ENCODE results near the gene MIEF2.

The MIEF2 gene

DNA sequence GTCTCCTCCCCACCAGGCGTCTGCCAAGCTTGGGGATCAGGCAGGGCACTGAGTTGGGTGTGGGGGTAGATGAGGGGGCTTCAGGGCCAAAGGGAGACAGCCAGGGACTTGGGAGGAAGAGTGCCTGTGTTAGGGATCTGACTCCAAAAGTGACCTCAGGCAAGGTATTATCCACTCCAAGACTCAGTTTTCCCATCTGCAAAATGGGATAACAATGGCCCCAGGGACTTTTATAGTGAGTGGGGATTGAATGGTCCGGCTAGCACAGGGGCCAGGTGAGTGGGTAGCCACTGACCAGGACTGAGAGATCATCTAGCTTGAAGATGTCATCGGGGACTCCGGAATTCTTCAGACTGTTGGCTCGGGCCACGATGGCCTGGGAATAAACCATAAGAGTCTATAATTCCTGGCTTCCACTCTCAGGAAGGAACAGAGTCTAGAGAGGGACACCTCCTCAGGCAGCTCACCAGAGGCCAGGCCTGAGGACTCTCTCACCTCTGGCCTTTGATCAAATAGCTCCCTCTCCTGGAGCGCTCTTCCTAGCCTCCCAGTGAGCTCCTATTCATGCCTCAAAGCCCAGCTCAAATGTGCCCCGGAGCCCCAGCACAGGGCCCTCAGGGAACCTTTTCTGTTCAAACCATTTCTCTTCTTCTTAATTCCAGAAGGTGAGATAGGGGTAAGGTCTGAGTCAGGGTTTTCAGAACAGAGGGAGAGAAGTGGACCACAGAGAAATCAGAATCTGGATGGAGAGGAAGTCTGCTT lies 5.4 kb upstream of the MIEF2 start:
- no peak for DNase-seq (ENCODE audit: low spot score in 2 of 2)
- H3K4me3 ChIP-seq: no peak overlapping the region
- H3K36me3 ChIP-seq (replicated peaks): peaks cover 54% of the 10 kb centered on the region
- no peaks in the 10 kb centered on the region for H3K27me3 ChIP-seq (ENCODE audit: low read depth)
- no peaks in the 10 kb centered on the region for H3K9me3 ChIP-seq
- peaks cover 19% of the 10 kb centered on the region for H3K4me1 ChIP-seq
- in situ Hi-C loops (cut with MboI; ENCODE audit: low sequenced_read_pairs): no loop called here

DNA sequence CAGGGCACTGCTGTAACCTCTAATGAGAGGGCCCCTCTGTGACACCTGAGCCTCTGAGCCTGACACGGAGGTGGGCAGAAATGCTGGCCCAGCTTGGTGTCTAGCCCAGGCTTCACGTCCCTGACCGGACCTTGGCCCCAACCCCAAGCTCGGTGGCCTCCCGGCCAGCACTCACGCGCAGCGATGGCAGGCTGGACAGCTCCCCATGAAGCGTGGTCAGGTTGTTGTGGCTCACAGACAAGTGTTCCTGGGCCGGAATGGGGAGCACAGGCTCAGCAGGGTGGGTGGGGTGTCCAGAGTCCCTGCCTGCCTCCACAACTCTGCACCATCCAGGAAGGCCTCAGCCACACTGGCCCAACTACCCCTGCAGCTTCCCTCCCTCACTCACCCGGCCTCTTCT lies 4.1 kb upstream of the MIEF2 start:
- Histone ChIP-seq H3K4me1 (peaks cover 22% of the 10 kb centered on the region), H3K9me3 (no peaks in the 10 kb centered on the region), H3K4me3 (no peak overlapping the region), H3K36me3 (replicated peaks) (peaks cover 44% of the 10 kb centered on the region), H3K27me3 (ENCODE audit: low read depth) (no peaks in the 10 kb centered on the region)
- in situ Hi-C loops (cut with MboI; ENCODE audit: low sequenced_read_pairs): no loop called here
- DNase-seq (ENCODE audit: low spot score in 2 of 2): no peak

DNA sequence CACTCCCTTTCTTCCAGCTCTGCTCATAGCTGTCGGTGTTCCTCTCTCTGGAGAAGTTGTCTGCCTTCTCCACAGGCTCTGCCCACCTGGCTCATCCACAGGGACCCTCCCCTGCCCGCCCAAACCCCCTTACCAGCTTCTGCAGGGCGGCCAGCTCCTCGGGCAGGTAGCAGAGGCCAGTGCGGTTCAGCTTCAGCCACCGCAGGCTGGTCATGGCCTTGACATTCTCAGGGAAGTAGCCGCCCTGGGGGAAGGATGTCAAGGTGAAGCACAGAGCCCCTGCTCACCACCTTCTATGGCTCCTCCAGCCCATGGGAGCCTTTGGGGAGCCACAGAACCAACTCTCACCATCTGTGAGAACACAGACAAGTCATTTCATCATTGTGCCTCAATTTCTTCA lies 3.7 kb upstream of the MIEF2 start:
- in situ Hi-C loops (cut with MboI; ENCODE audit: low sequenced_read_pairs): no loop called here
- Histone ChIP-seq H3K4me3 (no peak overlapping the region), H3K9me3 (no peaks in the 10 kb centered on the region), H3K4me1 (peaks cover 25% of the 10 kb centered on the region), H3K36me3 (replicated peaks) (peaks cover 40% of the 10 kb centered on the region), H3K27me3 (ENCODE audit: low read depth) (no peaks in the 10 kb centered on the region)
- no peak for DNase-seq (ENCODE audit: low spot score in 2 of 2)

DNA sequence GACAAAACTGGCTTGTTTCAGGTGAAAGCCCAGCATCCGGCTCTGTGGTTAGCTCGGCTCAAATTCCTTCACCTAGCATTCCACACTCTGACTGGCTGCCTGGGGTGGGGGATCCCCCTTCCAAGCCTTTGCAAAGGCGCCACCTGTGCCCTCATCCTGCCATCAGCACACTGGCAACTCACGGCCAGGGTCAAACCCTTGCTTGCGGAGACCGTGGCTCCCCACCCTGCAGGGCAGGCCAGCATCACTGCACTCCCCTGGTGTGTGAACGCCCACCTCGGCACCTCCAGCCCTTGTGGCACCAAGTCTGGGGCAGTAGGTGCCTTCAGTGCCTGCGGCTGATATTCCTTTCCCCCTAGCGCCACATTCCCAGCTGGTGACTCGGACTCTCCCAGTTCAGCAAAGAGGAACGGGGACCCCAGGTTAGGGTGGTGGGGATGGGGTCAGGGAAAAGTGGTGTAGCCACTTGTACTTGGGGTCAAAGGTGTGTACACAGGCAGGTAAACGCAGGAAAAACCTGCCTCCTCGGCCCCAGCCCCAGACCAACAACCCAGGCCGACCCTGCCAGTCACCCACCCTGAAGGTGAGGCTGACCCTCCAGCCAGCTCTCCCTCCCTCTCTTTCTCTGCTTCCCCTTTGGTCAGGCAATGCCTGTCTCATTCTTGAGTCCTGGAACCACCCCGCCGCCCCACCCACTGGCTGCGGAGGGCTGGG lies 3.0 kb upstream of the MIEF2 start:
- peak in 1 of 2 experiments; percentile 71 for DNase-seq (ENCODE audit: low spot score in 2 of 2)
- H3K27me3 ChIP-seq (ENCODE audit: low read depth): no peaks in the 10 kb centered on the region
- peaks cover 25% of the 10 kb centered on the region for H3K4me1 ChIP-seq
- in situ Hi-C loops (cut with MboI; ENCODE audit: low sequenced_read_pairs): no loop called here
- no peaks in the 10 kb centered on the region for H3K9me3 ChIP-seq
- peaks cover 34% of the 10 kb centered on the region for H3K36me3 ChIP-seq (replicated peaks)
- H3K4me3 ChIP-seq: peak overlapping the region; percentile 88

DNA sequence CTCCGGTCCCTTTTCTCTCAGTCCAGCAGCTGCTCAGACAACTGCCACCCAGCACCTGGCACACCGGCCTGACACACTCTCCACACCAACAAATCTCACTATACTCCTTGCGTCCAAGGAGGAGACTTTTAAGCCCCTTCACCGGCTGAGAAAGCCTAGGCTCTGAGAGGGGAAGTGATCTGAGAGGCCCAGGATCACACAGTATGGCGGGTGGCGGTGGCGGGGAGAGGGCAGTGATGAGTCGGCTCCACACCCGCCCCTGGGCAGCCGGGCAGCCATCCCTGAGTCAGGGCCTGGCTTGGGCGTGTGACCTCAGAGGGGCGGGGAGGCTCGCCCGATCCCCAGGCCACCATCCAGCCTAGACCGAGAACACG lies 2.5 kb upstream of the MIEF2 start:
- DNase-seq (ENCODE audit: low spot score in 2 of 2): peak in 1 of 2 experiments; percentile 62
- Histone ChIP-seq H3K4me1 (peaks cover 25% of the 10 kb centered on the region), H3K9me3 (no peaks in the 10 kb centered on the region), H3K27me3 (ENCODE audit: low read depth) (no peaks in the 10 kb centered on the region), H3K4me3 (peak overlapping the region; percentile 88), H3K36me3 (replicated peaks) (peaks cover 28% of the 10 kb centered on the region)
- in situ Hi-C loops (cut with MboI; ENCODE audit: low sequenced_read_pairs): no loop called here

DNA sequence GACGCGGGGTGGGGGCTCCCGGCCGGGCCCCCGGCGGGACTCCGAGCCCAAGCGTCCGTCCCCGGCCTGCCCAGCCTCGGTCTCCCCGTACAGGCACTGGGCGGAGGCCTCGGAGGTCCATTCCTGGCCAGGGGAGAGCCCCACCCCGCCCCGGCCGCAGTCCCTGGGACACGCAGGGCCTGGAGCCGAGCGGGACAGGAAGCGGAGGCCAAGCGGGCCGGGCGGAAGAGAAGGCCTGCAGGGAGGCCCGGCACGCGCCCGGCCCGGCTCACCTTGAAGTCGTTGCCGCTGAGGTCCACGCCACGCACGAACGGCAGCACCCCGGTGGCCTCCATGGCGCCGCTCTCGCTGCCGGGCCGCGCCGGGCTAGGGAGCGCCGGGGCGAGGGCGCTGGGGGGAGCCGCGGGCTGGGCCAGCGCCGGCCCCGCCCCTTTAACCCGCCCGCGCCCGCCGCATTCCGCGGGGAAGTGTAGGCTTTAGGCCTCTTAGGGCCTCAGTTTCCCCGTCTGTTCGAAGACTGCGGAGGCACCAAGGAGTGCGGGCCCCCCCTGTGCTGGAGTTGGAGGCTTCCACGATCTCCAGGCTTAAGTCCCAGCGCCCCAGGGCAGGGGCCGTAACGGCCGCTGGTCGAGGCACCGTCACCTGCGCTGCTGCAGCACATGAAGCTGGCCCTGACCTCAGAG lies 2.0 kb upstream of the MIEF2 start, which contains the start of gene FLII:
FLII (minus strand) TSS at position 383 of the 683 bp plus-strand sequence; CDS start at position 335, 48 bp downstream.
- in situ Hi-C loops (cut with MboI; ENCODE audit: low sequenced_read_pairs): no loop called here
- Histone ChIP-seq H3K9me3 (no peaks in the 10 kb centered on the region), H3K4me1 (peaks cover 25% of the 10 kb centered on the region), H3K4me3 (peak within 1 kb of the TSS; percentile 91), H3K27me3 (ENCODE audit: low read depth) (no peaks in the 10 kb centered on the region), H3K36me3 (replicated peaks) (peaks cover 23% of the 10 kb centered on the region)
- peak in 1 of 2 experiments; percentile 59 for DNase-seq (ENCODE audit: low spot score in 2 of 2)

DNA sequence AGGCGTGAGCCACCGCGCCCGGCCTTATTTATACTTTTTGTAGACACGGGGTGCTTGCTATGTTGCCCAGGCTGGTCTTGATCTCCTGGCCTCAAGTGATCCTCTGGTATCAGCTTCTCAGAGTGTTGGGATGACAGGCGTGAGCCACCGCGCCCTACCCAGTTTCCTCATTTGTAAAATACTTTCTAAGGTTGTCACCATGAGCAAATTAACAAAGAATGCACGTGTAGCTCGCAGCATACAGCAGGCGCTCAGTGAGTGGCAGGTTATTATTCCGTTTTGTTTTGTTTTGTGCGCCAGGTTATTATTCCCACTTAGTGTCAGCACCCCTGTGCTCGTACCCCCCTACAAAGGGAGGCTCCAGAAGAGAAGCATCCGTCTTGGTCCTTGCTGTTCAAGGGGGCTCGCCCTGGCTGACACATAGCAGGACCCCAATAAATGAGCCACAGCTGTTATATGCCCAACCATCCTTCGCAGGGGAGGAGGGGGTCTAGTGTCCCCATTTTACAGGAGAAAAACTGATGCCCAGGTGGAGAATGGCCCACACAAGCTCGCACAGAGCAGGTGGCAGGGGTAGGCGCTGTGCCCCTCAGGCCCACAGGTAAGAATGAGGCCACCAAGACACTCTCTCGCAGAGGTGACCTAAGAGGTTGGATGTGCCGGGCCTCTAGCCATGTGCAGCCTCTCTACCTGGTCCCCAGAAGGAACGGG lies 686 bp upstream of the MIEF2 start:
- Histone ChIP-seq H3K4me1 (peaks cover 25% of the 10 kb centered on the region), H3K27me3 (ENCODE audit: low read depth) (no peaks in the 10 kb centered on the region), H3K4me3 (peak overlapping the region; percentile 91), H3K9me3 (no peaks in the 10 kb centered on the region), H3K36me3 (replicated peaks) (peaks cover 22% of the 10 kb centered on the region)
- in situ Hi-C loops (cut with MboI; ENCODE audit: low sequenced_read_pairs): no loop called here
- no peak for DNase-seq (ENCODE audit: low spot score in 2 of 2)

DNA sequence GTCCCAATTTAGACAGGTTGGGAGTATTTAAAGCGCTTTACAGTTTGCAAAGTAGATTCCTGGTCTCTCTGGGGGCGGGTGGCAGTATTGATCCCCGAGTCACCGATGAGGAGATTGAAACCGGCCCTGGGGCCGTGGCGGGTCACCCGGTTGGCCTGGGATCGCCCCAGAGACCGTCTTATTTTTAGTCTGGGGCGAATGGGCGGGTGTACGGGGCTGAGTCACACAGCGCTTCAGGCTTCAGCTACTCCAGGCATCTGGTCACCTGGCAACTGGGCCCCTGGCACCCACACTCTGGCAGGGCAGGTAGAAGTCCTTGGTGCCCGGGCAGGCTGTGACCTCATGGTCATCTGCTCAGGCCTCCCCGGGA lies 669 bp downstream of the MIEF2 start:
- in situ Hi-C loops (cut with MboI; ENCODE audit: low sequenced_read_pairs): no loop called here
- Histone ChIP-seq H3K27me3 (ENCODE audit: low read depth) (no peaks in the 10 kb centered on the region), H3K4me3 (peak overlapping the region; percentile 91), H3K36me3 (replicated peaks) (peaks cover 17% of the 10 kb centered on the region; the same call in 1 of the 2 replicates), H3K9me3 (no peaks in the 10 kb centered on the region), H3K4me1 (peaks cover 25% of the 10 kb centered on the region)
- DNase-seq (ENCODE audit: low spot score in 2 of 2): no peak

DNA sequence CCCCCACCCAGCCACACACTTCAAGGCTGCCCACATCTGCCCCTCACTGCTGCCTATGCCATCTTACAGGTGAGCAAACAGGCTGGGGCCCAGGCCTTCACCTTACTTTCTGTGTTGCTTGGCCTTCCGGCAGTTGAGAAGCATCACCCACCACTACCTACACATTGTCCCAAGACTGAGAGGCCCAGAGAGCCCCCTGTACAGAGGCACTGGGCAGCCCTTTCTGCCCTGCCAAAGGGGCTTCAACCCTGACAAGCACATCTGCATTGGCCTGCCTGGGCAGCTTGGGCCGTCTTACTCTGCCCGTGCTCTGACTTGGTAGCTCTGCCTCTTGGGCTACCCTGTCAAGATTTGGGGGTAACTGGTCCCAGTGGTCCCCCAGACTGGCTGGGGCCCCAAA lies 1.2 kb downstream of the MIEF2 start:
- Histone ChIP-seq H3K9me3 (no peaks in the 10 kb centered on the region), H3K4me3 (peak overlapping the region; percentile 91), H3K4me1 (peaks cover 25% of the 10 kb centered on the region)

DNA sequence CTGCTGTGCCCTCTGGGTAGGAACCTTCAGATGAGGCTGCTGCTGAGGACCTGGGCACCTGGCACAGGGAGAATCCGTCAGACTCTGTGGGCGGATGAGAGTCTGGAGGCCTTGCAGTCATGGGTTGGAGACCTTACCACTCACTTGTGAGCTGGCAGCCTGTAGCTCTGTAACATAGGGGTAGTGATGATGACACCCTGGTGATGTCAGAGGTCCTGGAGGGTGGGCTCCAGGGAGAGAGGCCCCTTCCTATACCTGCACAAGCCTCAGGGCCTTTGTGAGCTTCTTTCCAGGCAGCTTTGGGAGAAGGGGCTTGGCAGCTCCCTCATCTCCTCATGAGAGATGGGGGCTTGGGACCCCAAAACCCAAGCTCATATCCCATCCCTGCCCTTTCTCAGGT lies 1.6 kb downstream of the MIEF2 start:
- H3K4me1 ChIP-seq: peaks cover 24% of the 10 kb centered on the region
- no peaks in the 10 kb centered on the region for H3K27me3 ChIP-seq (ENCODE audit: low read depth)
- H3K4me3 ChIP-seq: peak overlapping the region; percentile 4; the same call in 1 of the 2 replicates
- in situ Hi-C loops (cut with MboI; ENCODE audit: low sequenced_read_pairs): no loop called here
- no peak for DNase-seq (ENCODE audit: low spot score in 2 of 2)
- H3K9me3 ChIP-seq: no peaks in the 10 kb centered on the region
- peaks cover 19% of the 10 kb centered on the region; the same call in 1 of the 2 replicates for H3K36me3 ChIP-seq (replicated peaks)

More for the DNA sequence above, 1.2 kb downstream of the MIEF2 start:
- in situ Hi-C loops (cut with MboI; ENCODE audit: low sequenced_read_pairs): no loop called here
- Histone ChIP-seq H3K27me3 (ENCODE audit: low read depth) (no peaks in the 10 kb centered on the region), H3K36me3 (replicated peaks) (peaks cover 19% of the 10 kb centered on the region; the same call in 1 of the 2 replicates)
- DNase-seq (ENCODE audit: low spot score in 2 of 2): no peak

DNA sequence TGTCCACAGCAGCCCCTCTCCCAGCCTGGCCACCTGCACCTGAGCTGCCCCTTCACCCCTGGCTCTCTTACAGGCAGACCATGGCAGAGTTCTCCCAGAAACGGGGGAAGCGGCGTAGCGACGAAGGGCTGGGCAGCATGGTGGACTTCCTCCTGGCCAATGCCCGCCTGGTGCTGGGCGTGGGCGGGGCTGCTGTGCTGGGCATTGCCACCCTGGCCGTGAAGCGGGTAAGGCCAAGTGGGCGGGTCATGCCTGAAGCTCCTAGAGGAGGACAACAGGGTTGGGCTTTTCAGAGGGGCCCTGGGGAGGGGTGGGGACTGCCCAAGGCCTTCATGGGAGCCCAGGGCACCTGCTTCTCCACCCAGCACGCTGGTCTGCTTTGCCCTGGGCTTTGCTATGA lies 2.2 kb downstream of the MIEF2 start:
- Histone ChIP-seq H3K36me3 (replicated peaks) (peaks cover 19% of the 10 kb centered on the region; the same call in 1 of the 2 replicates), H3K4me1 (peaks cover 18% of the 10 kb centered on the region), H3K4me3 (no peak overlapping the region), H3K27me3 (ENCODE audit: low read depth) (no peaks in the 10 kb centered on the region), H3K9me3 (no peaks in the 10 kb centered on the region)
- in situ Hi-C loops (cut with MboI; ENCODE audit: low sequenced_read_pairs): no loop called here
- DNase-seq (ENCODE audit: low spot score in 2 of 2): no peak

DNA sequence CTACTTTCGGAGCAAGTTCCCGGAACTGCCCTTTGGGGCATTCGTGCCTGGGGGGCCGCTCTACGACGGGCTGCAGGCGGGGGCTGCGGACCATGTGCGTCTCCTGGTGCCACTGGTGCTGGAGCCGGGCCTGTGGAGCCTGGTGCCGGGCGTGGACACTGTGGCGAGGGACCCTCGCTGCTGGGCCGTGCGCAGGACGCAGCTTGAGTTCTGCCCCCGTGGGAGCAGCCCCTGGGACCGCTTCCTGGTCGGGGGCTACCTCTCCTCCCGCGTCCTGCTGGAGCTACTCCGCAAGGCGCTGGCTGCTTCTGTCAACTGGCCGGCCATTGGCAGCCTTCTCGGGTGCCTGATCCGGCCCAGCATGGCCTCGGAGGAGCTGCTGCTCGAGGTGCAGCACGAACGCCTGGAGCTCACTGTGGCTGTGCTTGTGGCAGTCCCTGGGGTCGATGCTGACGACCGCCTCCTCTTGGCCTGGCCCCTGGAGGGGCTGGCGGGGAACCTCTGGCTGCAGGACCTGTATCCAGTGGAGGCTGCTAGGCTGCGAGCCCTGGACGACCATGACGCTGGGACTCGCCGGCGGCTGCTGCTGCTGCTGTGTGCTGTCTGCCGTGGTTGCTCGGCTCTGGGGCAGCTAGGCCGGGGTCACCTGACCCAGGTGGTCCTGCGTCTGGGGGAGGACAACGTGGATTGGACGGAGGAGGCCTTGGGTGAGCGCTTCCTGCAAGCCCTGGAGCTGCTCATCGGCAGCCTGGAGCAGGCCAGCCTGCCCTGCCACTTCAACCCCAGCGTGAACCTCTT lies 3.6 kb downstream of the MIEF2 start:
- Histone ChIP-seq H3K9me3 (no peaks in the 10 kb centered on the region), H3K4me1 (peaks cover 13% of the 10 kb centered on the region), H3K36me3 (replicated peaks) (peaks cover 15% of the 10 kb centered on the region; the same call in 1 of the 2 replicates), H3K27me3 (ENCODE audit: low read depth) (no peaks in the 10 kb centered on the region), H3K4me3 (no peak overlapping the region)
- no peak for DNase-seq (ENCODE audit: low spot score in 2 of 2)
- in situ Hi-C loops (cut with MboI; ENCODE audit: low sequenced_read_pairs): no loop called here

DNA sequence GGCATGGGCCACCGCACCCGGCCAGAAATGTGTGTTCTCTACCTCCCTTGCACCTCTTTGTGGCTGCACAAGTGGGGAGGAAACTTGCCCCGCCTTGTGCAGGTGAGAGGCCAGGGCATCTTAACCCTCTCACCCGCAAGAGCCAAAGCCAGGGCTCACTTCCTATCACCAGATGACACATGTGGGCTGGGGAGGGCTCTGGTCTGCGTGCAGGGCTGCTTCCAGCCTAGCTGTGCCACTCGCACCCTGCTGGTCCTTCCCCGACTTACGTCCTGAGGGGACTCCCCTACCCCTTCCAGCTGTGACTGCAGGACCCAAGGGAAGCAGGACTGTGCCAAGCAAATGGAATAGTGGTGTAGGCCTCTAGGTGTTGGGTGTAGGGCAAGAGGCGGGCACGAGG lies 6.9 kb downstream of the MIEF2 start:
- no peaks in the 10 kb centered on the region for H3K27me3 ChIP-seq (ENCODE audit: low read depth)
- H3K4me1 ChIP-seq: no peaks in the 10 kb centered on the region
- H3K9me3 ChIP-seq: no peaks in the 10 kb centered on the region
- DNase-seq (ENCODE audit: low spot score in 2 of 2): no peak
- no peak overlapping the region for H3K4me3 ChIP-seq
- in situ Hi-C loops (cut with MboI; ENCODE audit: low sequenced_read_pairs): no loop called here
- H3K36me3 ChIP-seq (replicated peaks): peaks cover 15% of the 10 kb centered on the region
